Inferior parietal cortex (tissue), 1 donor: ENCODE measurements around the gene MPHOSPH10.
"Not testable (repeated sequence)": the region's sequence is repeated elsewhere in the genome, so short reads cannot be mapped to it uniquely, and the experiment has no call there.

Experiments
- DNase-seq: peaks from one replicate; pipeline ENCODE4 v3.0.0-alpha.2; 2016; ENCODE audit errors: extremely low spot score

MPHOSPH10 gene

GRCh38 chr2:71130152-71130904 is at the start of gene MPHOSPH10, which contains the start of gene MCEE:
TSS of gene MPHOSPH10 (plus strand) at chr2:71130634. CDS start at chr2:71130666, 32 bp downstream.
TSS of gene MCEE (minus strand) at chr2:71130229. CDS start at chr2:71130219, 10 bp downstream.
- DNase-seq, result peak; percentile 89

- no peak for DNase-seq
Observed at GRCh38 chr2:71082402-71083252, 47.8 kb upstream of the MPHOSPH10 start.

GRCh38 chr2:71083297-71083696 is 47.1 kb upstream of the MPHOSPH10 start:
- not testable (repeated sequence) for DNase-seq

- not testable (repeated sequence) for DNase-seq
Observed at GRCh38 chr2:71083752-71084312, 46.6 kb upstream of the MPHOSPH10 start.

GRCh38 chr2:71085325-71086003 is 45.0 kb upstream of the MPHOSPH10 start:
- DNase-seq, result not testable (repeated sequence)

- not testable (repeated sequence) for DNase-seq
Observed at GRCh38 chr2:71089475-71089874, 41.0 kb upstream of the MPHOSPH10 start.

- DNase-seq, result not testable (repeated sequence)
Observed at GRCh38 chr2:71091808-71092207, 38.6 kb upstream of the MPHOSPH10 start.

- not testable (repeated sequence) for DNase-seq
Observed at GRCh38 chr2:71092491-71093260, 37.8 kb upstream of the MPHOSPH10 start.

GRCh38 chr2:71100195-71100964 is 30.1 kb upstream of the MPHOSPH10 start:
- peak; percentile 23 for DNase-seq

GRCh38 chr2:71101656-71102055 is 28.8 kb upstream of the MPHOSPH10 start:
- no peak for DNase-seq

GRCh38 chr2:71102981-71103681 is 27.3 kb upstream of the MPHOSPH10 start:
- no peak for DNase-seq

- DNase-seq, result no peak
Observed at GRCh38 chr2:71103809-71104208, 26.6 kb upstream of the MPHOSPH10 start.

GRCh38 chr2:71106463-71106862 is 24.0 kb upstream of the MPHOSPH10 start:
- not testable (repeated sequence) for DNase-seq

GRCh38 chr2:71108091-71108490 is 22.3 kb upstream of the MPHOSPH10 start:
- DNase-seq, result no peak

GRCh38 chr2:71113843-71114242 is 16.6 kb upstream of the MPHOSPH10 start:
- no peak for DNase-seq

- no peak for DNase-seq
Observed at GRCh38 chr2:71117063-71117462, 13.4 kb upstream of the MPHOSPH10 start.

- no peak for DNase-seq
Observed at GRCh38 chr2:71120195-71120594, 10.2 kb upstream of the MPHOSPH10 start.

- no peak for DNase-seq
Observed at GRCh38 chr2:71121479-71121878, 9.0 kb upstream of the MPHOSPH10 start.
